BJ (cell line): Measurements from ENCODE around the gene H3-3A. TPM values are rescaled to one million over a fixed set of nuclear protein-coding genes. Genes with fewer than 3 reads are reported as not detected.

Experiments
- CTCF ChIA-PET: fragments of 350-600 bp; formaldehyde crosslinking; extraction: SDS; loops from one replicate; lab custom pipeline; 2021; ENCODE audit warnings: antibody characterized with exemption, inconsistent platforms; lab: Yijun Ruan, JAX
- POLR2A ChIA-PET: fragments of 300-600 bp; sonication (Branson Sonifier 250); formaldehyde crosslinking; extraction: SDS; loops from one replicate; lab custom pipeline; 2021; ENCODE audit warnings: antibody characterized with exemption; lab: Charles Lee
- DNase-seq: peaks from one replicate; pipeline ENCODE4 v3.0.0-alpha.2; 2011; ENCODE audit warnings: low read depth
- H3K27me3 ChIP-seq: 2 replicates; pipeline ENCODE4 v1.6.0; 2011; ENCODE audit warnings: low read length; ENCODE audit not compliant: control insufficient read depth, insufficient read depth
- H3K36me3 ChIP-seq: 2 replicates; pipeline ENCODE4 v1.5.1; 2011; ENCODE audit warnings: low read length; ENCODE audit not compliant: control insufficient read depth, insufficient read depth
- H3K4me3 ChIP-seq: 2 replicates; pipeline ENCODE4 v1.5.1; 2011; ENCODE audit warnings: low read depth, mild to moderate bottlenecking, control low read depth, low read length
- polyA plus RNA-seq: library from polyadenylated mRNA; depleted of rRNA; stranded (reverse); fragments of >200 nt; gene quantifications from 2 replicates; pipeline ENCODE4 v1.2.3, GENCODE V29; 2011
- TF ChIP-seq, protein P1 (sequence below): IDR thresholded peaks from 2 replicates; pipeline ENCODE4 v1.5.1; 2011; ENCODE audit warnings: low read depth, mild to moderate bottlenecking, control low read depth, inconsistent platforms, low read length, moderate library complexity; ENCODE audit not compliant: insufficient read depth

Gene H3-3A
- polyA plus RNA-seq, 1 experiment: 164 TPM

DNA sequence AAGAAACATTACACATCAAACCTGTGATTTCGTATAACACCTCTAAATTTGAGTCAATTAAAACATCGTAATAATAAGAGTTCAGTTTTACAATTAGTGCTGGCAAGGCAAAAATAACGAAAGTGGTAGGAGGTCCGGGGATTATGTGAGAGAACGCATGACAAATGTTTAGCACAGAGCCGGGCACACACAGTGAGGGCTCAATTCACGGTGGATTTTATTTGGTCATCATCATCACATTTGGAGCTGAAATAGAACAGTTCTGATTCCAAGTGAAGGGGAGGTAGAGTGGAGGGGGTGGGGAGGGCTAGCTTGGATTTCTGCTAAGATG is 20.0 kb downstream of the H3-3A start:
- Histone ChIP-seq H3K36me3 (no peaks in the 10 kb centered on the region), H3K27me3 (no peaks in the 10 kb centered on the region), H3K4me3 (peak overlapping the region; percentile 59)
- TF ChIP-seq, protein P1, sequence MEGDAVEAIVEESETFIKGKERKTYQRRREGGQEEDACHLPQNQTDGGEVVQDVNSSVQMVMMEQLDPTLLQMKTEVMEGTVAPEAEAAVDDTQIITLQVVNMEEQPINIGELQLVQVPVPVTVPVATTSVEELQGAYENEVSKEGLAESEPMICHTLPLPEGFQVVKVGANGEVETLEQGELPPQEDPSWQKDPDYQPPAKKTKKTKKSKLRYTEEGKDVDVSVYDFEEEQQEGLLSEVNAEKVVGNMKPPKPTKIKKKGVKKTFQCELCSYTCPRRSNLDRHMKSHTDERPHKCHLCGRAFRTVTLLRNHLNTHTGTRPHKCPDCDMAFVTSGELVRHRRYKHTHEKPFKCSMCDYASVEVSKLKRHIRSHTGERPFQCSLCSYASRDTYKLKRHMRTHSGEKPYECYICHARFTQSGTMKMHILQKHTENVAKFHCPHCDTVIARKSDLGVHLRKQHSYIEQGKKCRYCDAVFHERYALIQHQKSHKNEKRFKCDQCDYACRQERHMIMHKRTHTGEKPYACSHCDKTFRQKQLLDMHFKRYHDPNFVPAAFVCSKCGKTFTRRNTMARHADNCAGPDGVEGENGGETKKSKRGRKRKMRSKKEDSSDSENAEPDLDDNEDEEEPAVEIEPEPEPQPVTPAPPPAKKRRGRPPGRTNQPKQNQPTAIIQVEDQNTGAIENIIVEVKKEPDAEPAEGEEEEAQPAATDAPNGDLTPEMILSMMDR: no peak
- DNase-seq: no peak
- CTCF ChIA-PET: interaction anchor here (1.0 to 2.1 kb wide), 3 partner anchors 13 to 115 kb away, joined by 3 to 13 read pairs (median 8); no protein-coding TSS in a partner anchor
- POLR2A ChIA-PET: no interaction called here

DNA sequence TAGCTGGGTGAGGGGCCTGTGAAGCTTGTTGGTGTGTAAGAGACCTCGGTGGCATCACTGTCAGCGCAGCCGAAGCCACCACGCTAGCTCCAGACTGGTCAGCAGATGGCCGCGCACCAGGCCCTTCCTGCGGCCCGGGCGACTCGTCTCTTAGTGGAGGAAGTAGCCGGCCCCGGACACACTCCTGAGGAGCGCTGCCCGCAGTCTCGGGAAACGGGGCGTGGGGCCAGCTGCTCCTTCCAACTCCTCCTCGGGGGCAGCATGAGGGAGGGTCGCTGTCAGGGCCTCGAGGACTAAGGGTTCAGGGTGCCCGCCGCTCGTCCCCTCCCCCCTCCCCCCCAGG is 20.4 kb downstream of the H3-3A start:
- CTCF ChIA-PET: interaction anchor here (1.0 to 2.1 kb wide), 6 partner anchors 13 to 114 kb away, joined by 3 to 13 read pairs (median 6); partner anchors contain the start of gene H3-3A
- no peaks in the 10 kb centered on the region for H3K27me3 ChIP-seq
- no peaks in the 10 kb centered on the region for H3K36me3 ChIP-seq
- TF ChIP-seq, protein P1: 0 out of 2 replicates have a peak, but pooled peaks have one; percentile 2
- POLR2A ChIA-PET: interaction anchor here (0.8 kb wide), 1 partner anchor 20 kb away, joined by 3 read pairs; the partner anchor contains the start of gene H3-3A
- no peak for DNase-seq
- H3K4me3 ChIP-seq: peak overlapping the region; percentile 59

DNA sequence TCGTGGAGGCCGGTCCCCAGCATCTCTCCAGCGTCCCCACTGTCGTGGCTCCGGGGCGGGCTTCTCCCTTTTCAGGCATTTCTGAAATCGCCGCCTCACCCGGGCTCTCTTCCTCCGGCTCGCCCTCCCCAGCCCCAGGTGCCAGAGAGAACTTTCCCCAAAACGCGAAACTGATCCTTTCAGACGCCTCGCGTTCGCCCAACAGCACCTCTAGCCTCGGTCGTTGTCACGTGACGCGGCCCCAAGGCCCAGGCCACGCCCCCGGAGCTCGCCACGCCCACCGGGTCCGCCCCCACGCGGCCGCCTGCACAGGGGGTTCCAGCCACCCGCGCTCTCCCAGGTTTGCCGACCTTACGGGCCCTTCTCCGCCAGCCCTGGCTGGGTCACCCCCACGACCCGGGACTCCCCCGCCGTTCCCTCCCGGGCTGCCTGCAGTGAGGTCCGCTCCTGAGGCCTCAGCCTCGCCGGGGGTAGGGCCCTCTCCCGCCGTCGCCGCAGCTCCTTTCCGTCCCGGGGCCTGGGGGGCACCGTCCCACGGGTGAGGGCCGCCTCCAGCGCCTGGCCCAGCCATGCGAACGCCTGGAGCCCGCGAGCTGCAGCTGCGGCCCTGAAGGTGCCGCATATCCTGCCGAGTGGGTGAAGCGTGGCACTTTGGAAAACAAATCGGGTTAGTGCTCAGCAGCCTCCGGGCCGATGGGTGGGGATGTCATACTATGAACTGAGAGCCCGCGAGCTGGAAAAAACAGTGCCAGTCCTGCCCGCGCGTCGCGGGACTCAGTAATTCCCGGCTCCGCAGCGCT is 21.0 kb downstream of the H3-3A start:
- no peaks in the 10 kb centered on the region for H3K36me3 ChIP-seq
- ChIA-PET POLR2A (interaction anchor here (0.8 kb wide), 1 partner anchor 21 kb away, joined by 3 read pairs; the partner anchor contains the start of gene H3-3A), CTCF (interaction anchor here (0.6 to 2.1 kb wide), 7 partner anchors 14 to 114 kb away, joined by 3 to 13 read pairs (median 5); partner anchors contain the start of gene H3-3A)
- no peaks in the 10 kb centered on the region for H3K27me3 ChIP-seq
- TF ChIP-seq, protein P1: no peak
- DNase-seq: no peak
- H3K4me3 ChIP-seq: peak overlapping the region; percentile 59

DNA sequence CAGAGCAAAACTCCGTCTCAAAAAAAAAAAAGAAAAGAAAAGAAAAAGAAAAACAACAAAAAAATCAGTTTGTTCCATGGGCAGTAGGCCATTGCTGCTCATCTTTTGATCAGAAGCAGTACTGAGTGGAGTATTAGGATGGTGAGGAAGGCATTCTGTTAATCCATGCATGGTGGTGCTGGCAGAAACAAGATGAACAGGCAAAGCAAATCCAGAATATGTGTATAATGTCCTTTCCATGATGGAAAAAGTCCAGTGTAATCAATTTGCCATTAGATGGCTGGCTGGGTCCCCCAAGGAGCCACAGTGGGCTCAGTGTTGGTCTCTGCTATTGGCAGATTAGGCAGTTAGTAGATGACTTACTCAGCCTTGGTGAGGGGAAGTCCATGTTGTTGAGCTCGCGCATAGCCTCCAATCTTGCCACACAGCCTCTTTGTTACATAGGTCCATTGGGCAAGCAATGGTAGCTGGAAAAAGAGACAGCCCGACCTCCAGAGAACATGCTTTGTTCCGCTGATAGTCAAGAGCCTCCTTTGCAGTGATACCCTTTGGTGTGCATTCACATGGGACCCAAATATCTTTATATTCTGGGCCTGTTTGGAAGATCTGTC is 23.3 kb downstream of the H3-3A start:
- Histone ChIP-seq H3K4me3 (no peak overlapping the region), H3K36me3 (no peaks in the 10 kb centered on the region), H3K27me3 (no peaks in the 10 kb centered on the region)
- ChIA-PET CTCF (no interaction called here), POLR2A (no interaction called here)
- no peak for DNase-seq
- TF ChIP-seq, protein P1: no peak

DNA sequence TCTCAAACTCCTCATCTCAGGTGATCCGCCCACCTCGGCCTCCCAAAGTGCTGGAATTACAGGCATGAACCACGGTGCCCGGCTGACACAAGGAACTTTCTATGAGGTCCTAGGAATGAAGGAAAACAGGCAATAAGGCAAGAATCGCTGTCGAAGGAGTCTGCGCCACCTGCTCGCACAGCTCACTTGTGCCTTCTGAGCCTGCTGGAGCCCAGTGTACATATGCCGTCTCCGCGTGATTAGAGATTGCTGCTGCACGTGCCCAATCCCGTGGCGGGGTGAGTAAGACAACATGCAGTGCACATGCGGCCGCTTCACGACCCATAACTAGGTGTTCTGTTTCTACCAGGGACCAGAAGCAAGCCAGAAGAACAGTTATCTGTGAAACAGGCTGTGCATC is 24.3 kb downstream of the H3-3A start:
- no peak for DNase-seq
- Histone ChIP-seq H3K27me3 (no peaks in the 10 kb centered on the region), H3K4me3 (no peak overlapping the region), H3K36me3 (no peaks in the 10 kb centered on the region)
- ChIA-PET CTCF (no interaction called here), POLR2A (no interaction called here)
- TF ChIP-seq, protein P1: no peak
